Lower leg skin (tissue), 4 donors: Measurements from ENCODE around the gene NOS1. TPM values are rescaled to one million over a fixed set of nuclear protein-coding genes. Genes with fewer than 3 reads are reported as not detected.
A peak's percentile ranks its signal among the peaks of the same experiment; 100 is the strongest.

Experiments used
- DNase-seq, 2 donors: peaks; one replicate each; pipeline ENCODE4 v3.0.0-alpha.2; 2019; ENCODE audit warnings: low spot score in 2 of 2
- H3K4me3 ChIP-seq: fragments of 200-600 bp; sonication (generic); 2 replicates; pipeline ENCODE4 v1.5.1; 2017; ENCODE audit warnings: mild to moderate bottlenecking, low read depth; ENCODE audit not compliant: poor library complexity, severe bottlenecking
- POLR2A ChIP-seq, 2 donors: fragments of 450-650 bp; IDR thresholded peaks; one replicate each; pipeline ENCODE4 v1.6.1; 2016 to 2017; ENCODE audit warnings: antibody characterized with exemption in 2 of 2, mild to moderate bottlenecking in 1 of 2, moderate library complexity in 1 of 2
- WGBS, 2 donors: methylation state at CpG; one replicate each; pipeline ENCODE4 v1.1.5; 2018; 5-methylcytosine and 5-hydroxymethylcytosine counted together
- intact Hi-C: fragments of 100-400 bp; cut with DNase I; formaldehyde crosslinking; loops from one replicate; pipeline ENCODE4 v1.15.0; 2023; ENCODE audit warnings: low total_unique reads
- total RNA-seq, 4 donors: library from RNA; depleted of rRNA; stranded (reverse); fragments of >200 nt; gene quantifications; one replicate each; pipeline ENCODE4 v1.1.0, GENCODE V29; 2016
- TF ChIP-seq, protein P1 (sequence below), 3 donors: fragments of 450-650 bp; IDR thresholded peaks; one replicate each; pipeline ENCODE4 v1.5.1; 2016; ENCODE audit warnings: antibody characterized with exemption in 3 of 3, mild to moderate bottlenecking in 3 of 3, moderate library complexity in 2 of 3

NOS1 gene
- total RNA-seq, 4 donors from 2014 or later = 5.4 to 10.2 (median 7.2) TPM

DNA sequence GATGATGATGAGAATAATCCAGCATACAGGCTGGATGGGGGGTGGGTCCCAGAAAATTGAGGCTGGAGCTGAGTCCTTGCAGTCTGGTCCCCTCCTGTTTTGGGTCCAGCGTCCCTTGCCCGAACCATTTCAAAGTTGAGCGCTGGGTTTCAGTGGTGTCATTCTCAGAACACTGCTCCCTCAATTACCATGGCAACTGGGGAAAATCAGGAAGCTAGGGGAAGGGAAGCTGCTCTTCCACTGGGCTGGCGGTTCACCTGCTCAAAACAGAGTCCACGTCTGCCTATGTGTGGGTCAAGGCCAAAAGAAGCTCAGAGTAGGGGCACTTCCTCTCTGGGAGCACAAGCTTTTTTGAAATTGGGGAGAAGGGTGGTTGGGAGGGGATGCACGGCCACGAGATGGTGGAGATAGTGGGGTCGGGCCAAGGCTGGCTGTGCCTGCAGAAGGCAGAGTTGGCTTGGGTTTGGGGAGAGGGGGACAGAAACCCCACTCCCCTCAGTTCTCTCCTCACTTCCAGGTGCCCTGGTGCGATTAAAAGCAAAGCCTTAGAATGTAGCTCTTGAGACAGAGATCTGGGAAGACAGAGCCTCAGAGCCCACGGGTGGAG, 1.7 kb upstream of the NOS1 start:
- no peak for TF ChIP-seq POLR2A (IDR thresholded peaks at IDR 0.05)
- TF ChIP-seq, protein P1, sequence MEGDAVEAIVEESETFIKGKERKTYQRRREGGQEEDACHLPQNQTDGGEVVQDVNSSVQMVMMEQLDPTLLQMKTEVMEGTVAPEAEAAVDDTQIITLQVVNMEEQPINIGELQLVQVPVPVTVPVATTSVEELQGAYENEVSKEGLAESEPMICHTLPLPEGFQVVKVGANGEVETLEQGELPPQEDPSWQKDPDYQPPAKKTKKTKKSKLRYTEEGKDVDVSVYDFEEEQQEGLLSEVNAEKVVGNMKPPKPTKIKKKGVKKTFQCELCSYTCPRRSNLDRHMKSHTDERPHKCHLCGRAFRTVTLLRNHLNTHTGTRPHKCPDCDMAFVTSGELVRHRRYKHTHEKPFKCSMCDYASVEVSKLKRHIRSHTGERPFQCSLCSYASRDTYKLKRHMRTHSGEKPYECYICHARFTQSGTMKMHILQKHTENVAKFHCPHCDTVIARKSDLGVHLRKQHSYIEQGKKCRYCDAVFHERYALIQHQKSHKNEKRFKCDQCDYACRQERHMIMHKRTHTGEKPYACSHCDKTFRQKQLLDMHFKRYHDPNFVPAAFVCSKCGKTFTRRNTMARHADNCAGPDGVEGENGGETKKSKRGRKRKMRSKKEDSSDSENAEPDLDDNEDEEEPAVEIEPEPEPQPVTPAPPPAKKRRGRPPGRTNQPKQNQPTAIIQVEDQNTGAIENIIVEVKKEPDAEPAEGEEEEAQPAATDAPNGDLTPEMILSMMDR (IDR thresholded peaks at IDR 0.05) = no peak
- WGBS, 2 donors = 56 to 60% methylated on average over 10 of the region's 10 CpGs
- DNase-seq = no peak
- H3K4me3 ChIP-seq = no peak overlapping the region
- intact Hi-C loops = loop anchor here (10.0 kb wide), 1 partner anchor 128 kb away; no protein-coding TSS in a partner anchor

DNA sequence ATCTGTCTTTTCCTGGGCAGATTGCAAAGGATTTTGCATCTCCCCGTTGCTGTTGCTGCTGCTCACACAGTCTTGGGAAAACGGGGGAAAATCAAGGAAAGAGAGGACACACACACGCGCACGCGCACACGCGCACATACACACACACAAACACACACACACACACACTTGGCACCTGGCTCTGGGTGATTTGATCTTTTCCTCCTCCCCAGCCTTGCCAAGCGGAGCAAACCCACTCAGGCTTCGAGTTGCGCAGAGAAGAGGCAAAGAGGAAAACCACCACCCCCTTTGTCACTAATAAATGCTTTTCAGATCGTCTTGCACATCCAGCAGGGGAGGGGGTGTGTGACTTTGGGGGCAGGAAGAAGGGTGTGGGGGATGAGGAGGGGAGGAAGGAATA, 965 bp upstream of the NOS1 start:
- intact Hi-C loops = loop anchor here (10.0 kb wide), 1 partner anchor 128 kb away; no protein-coding TSS in a partner anchor
- H3K4me3 ChIP-seq = no peak overlapping the region
- WGBS, 2 donors = 74 to 77% methylated on average over 12 of the region's 12 CpGs
- no peak for TF ChIP-seq POLR2A (IDR thresholded peaks at IDR 0.05)
- TF ChIP-seq, protein P1 (IDR thresholded peaks at IDR 0.05) = no peak
- DNase-seq = no peak

DNA sequence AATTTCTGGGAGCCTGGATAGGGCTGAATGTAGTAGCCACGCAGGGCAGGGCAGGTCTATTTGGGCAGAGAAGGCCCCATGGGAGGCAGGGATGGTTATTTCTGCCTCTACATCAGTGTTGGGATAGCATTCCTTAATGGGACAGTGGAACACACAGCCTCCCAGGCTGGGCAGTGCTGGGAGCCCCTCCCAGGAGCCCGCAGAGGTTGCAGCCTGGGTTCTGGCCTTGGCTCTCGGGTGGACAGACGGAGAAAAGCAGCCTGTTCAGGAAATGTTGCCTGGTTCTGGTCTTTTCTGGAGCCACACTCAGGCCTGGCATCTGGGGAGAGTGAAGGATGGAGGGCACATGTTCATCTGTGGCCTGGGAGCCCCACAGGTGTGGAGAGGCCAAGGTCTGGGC, 479 bp upstream of the NOS1 start:
- no peak for DNase-seq
- WGBS, 2 donors = 62 to 71% methylated on average over 2 to 4 of the region's 4 CpGs
- no peak overlapping the region for H3K4me3 ChIP-seq
- intact Hi-C loops = loop anchor here (10.0 kb wide), 1 partner anchor 127 kb away; no protein-coding TSS in a partner anchor
- TF ChIP-seq POLR2A (IDR thresholded peaks at IDR 0.05) = no peak
- TF ChIP-seq, protein P1 (IDR thresholded peaks at IDR 0.05) = no peak

DNA sequence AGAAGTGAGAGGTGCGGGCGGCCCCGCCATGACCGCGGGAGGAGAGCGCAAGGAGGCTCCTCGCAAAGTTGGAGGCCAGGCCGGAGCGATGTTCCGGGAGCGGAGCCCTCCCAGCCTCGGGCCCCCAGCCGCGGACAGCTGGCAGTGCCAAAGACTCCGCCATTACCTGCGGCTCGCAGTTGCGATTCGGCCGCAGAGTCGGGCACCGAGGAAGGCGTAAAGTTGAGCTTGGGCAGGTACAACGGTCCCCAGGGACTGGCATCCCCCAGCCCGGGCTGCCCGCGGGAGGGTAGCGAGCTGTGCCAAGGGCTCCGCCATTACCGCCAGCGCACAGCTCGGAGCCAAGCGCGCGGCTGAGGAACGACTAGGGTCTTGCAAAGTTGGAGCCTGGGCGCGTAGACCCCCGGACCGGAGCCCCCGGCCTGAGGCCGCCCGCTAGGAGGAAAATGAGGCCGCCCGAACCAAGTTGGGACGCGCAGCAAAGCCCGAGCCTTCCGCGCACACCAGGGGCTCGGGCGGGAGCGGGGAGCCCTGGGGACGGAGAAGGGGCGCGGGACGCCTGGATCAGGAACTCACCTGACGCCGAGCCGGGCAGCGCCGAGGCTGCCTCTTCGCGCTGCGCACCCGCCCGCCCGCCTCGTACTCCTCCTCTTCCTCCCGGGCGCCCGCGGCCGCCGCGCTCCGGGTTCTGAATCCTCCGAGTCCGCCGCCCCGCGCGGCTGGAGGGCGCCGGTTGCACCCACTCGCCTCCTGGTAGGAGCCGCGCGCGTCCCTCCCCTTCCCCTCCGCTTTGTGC, 677 bp downstream of the NOS1 start:
- 1 to 3% methylated on average over 40 to 70 of the region's 91 CpGs for WGBS, 2 donors
- no peak for DNase-seq
- intact Hi-C loops = loop anchor here (10.0 kb wide), 1 partner anchor 126 kb away; no protein-coding TSS in a partner anchor
- TF ChIP-seq, protein P1 (IDR thresholded peaks at IDR 0.05) = no peak
- no peak for TF ChIP-seq POLR2A (IDR thresholded peaks at IDR 0.05)
- peak overlapping the region; percentile 13 for H3K4me3 ChIP-seq

DNA sequence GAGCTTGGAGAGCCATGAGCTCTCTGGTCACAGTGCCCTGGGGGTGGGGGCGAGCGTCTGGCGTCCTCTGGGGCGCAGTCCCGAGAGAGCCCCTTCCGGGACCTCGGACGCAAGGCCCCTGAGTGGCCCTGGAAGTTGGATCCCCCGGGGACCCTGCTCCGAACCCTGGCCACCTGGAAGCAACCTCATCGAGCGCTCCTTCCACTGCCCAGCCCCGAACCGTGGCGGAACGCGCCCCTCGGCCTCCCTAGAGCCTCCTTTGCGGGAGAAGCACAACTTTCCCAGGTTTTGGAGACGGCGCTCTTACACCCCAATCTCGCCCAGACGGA, 1.2 kb downstream of the NOS1 start:
- DNase-seq = no peak
- intact Hi-C loops = loop anchor here (10.0 kb wide), 1 partner anchor 125 kb away; no protein-coding TSS in a partner anchor
- peak overlapping the region; percentile 13 for H3K4me3 ChIP-seq
- TF ChIP-seq, protein P1 (IDR thresholded peaks at IDR 0.05) = no peak
- no peak for TF ChIP-seq POLR2A (IDR thresholded peaks at IDR 0.05)
- 1 to 13% methylated on average over 3 to 22 of the region's 23 CpGs for WGBS, 2 donors
